ENCODE results near the gene MYO1H. TPM values are rescaled to one million over a fixed set of nuclear protein-coding genes. Genes with fewer than 3 reads are reported as not detected.
"Not testable (repeated sequence)": the region's sequence is repeated elsewhere in the genome, so short reads cannot be mapped to it uniquely, and the experiment has no call there.

Gene MYO1H
- not detected in 2 replicates for total RNA-seq

GRCh38 chr12:109347589-109347988 is at the start of gene MYO1H:
TSS of gene MYO1H (plus strand) at chr12:109347900. CDS start at chr12:109347961, 61 bp downstream.
- no peak for DNase-seq (ENCODE audit: low read depth, low spot score)

GRCh38 chr12:109299849-109300248 is 47.9 kb upstream of the MYO1H start:
- no peak for DNase-seq (ENCODE audit: low read depth, low spot score)

GRCh38 chr12:109301643-109302168 is 46.0 kb upstream of the MYO1H start:
- no peak for DNase-seq (ENCODE audit: low read depth, low spot score)

- no peak for DNase-seq (ENCODE audit: low read depth, low spot score)
Measured at GRCh38 chr12:109302358-109302757, 45.3 kb upstream of the MYO1H start.

- no peak for DNase-seq (ENCODE audit: low read depth, low spot score)
Measured at GRCh38 chr12:109302770-109303169, 44.9 kb upstream of the MYO1H start.

GRCh38 chr12:109304485-109304884 is 43.2 kb upstream of the MYO1H start:
- no peak for DNase-seq (ENCODE audit: low read depth, low spot score)

- no peak for DNase-seq (ENCODE audit: low read depth, low spot score)
Measured at GRCh38 chr12:109305547-109305946, 42.2 kb upstream of the MYO1H start.

- no peak for DNase-seq (ENCODE audit: low read depth, low spot score)
Measured at GRCh38 chr12:109307051-109307450, 40.6 kb upstream of the MYO1H start.

GRCh38 chr12:109308534-109309380 is 38.9 kb upstream of the MYO1H start, which contains the start of gene FOXN4:
TSS of gene FOXN4 (minus strand) at chr12:109309284. CDS start at chr12:109308321, 963 bp downstream.
- DNase-seq (ENCODE audit: low read depth, low spot score), result no peak

GRCh38 chr12:109309381-109310246 is 38.1 kb upstream of the MYO1H start:
- no peak for DNase-seq (ENCODE audit: low read depth, low spot score)

- DNase-seq (ENCODE audit: low read depth, low spot score), result no peak
Measured at GRCh38 chr12:109310247-109311125, 37.2 kb upstream of the MYO1H start.

- not testable (repeated sequence) for DNase-seq (ENCODE audit: low read depth, low spot score)
Measured at GRCh38 chr12:109321294-109321693, 26.4 kb upstream of the MYO1H start.

GRCh38 chr12:109329003-109329402 is 18.7 kb upstream of the MYO1H start:
- no peak for DNase-seq (ENCODE audit: low read depth, low spot score)

GRCh38 chr12:109329686-109330085 is 18.0 kb upstream of the MYO1H start:
- DNase-seq (ENCODE audit: low read depth, low spot score), result no peak

- DNase-seq (ENCODE audit: low read depth, low spot score), result no peak
Measured at GRCh38 chr12:109330282-109331230, 17.1 kb upstream of the MYO1H start.

- DNase-seq (ENCODE audit: low read depth, low spot score), result no peak
Measured at GRCh38 chr12:109331301-109331952, 16.3 kb upstream of the MYO1H start.

GRCh38 chr12:109334887-109335286 is 12.8 kb upstream of the MYO1H start:
- DNase-seq (ENCODE audit: low read depth, low spot score), result no peak

- no peak for DNase-seq (ENCODE audit: low read depth, low spot score)
Measured at GRCh38 chr12:109336593-109336992, 11.1 kb upstream of the MYO1H start.

GRCh38 chr12:109343677-109344076 is 4.0 kb upstream of the MYO1H start:
- no peak for DNase-seq (ENCODE audit: low read depth, low spot score)
